Umbilical cord (tissue), 2 donors: ENCODE results near the gene CYP1B1. TPM values are rescaled to one million over a fixed set of nuclear protein-coding genes. Genes with fewer than 3 reads are reported as not detected.
A peak's percentile ranks its signal among the peaks of the same experiment; 100 is the strongest.
"Not testable (repeated sequence)": the region's sequence is repeated elsewhere in the genome, so short reads cannot be mapped to it uniquely, and the experiment has no call there.

ENCODE experiments used
- DNase-seq: peaks from one replicate; pipeline ENCODE4 v3.0.0-alpha.2; 2015; ENCODE audit warnings: low spot score
- total RNA-seq: library from RNA; depleted of rRNA; stranded (reverse); fragments of >200 nt; gene quantifications from one replicate; pipeline ENCODE4 v1.2.3, GENCODE V29; 2014; ENCODE audit warnings: low replicate concordance; ENCODE audit not compliant: insufficient read depth

Gene CYP1B1
- 24.8 TPM for total RNA-seq

GRCh38 chr2:38075507-38076151 is at the start of gene CYP1B1:
Gene CYP1B1, minus strand, starts transcription at chr2:38076151. Its CDS starts 763 bp downstream, at chr2:38075388.
- no peak for DNase-seq

GRCh38 chr2:38125007-38125406 is 49.1 kb upstream of the CYP1B1 start:
- no peak for DNase-seq

GRCh38 chr2:38123911-38124310 is 48.0 kb upstream of the CYP1B1 start:
- DNase-seq = no peak

- DNase-seq = peak; percentile 36
These were observed 46.4 kb upstream of the CYP1B1 start for GRCh38 chr2:38122344-38122743.

- no peak for DNase-seq
These were observed 45.5 kb upstream of the CYP1B1 start for GRCh38 chr2:38121481-38121880.

- no peak for DNase-seq
These were observed 44.9 kb upstream of the CYP1B1 start for GRCh38 chr2:38120829-38121228.

GRCh38 chr2:38120264-38120592 is 44.3 kb upstream of the CYP1B1 start:
- DNase-seq = no peak

- no peak for DNase-seq
These were observed 40.8 kb upstream of the CYP1B1 start for GRCh38 chr2:38116762-38117161.

GRCh38 chr2:38115216-38116032 is 39.5 kb upstream of the CYP1B1 start:
- DNase-seq = peak; percentile 84

- peak; percentile 87 for DNase-seq
These were observed 38.2 kb upstream of the CYP1B1 start for GRCh38 chr2:38113981-38114708.

- DNase-seq = no peak
These were observed 37.1 kb upstream of the CYP1B1 start for GRCh38 chr2:38113051-38113450.

GRCh38 chr2:38111350-38111749 is 35.4 kb upstream of the CYP1B1 start:
- not testable (repeated sequence) for DNase-seq

GRCh38 chr2:38109732-38110181 is 33.8 kb upstream of the CYP1B1 start:
- no peak for DNase-seq

- no peak for DNase-seq
These were observed 33.2 kb upstream of the CYP1B1 start for GRCh38 chr2:38108907-38109731.

- no peak for DNase-seq
These were observed 31.9 kb upstream of the CYP1B1 start for GRCh38 chr2:38107738-38108410.

- peak; percentile 84 for DNase-seq
These were observed 30.6 kb upstream of the CYP1B1 start for GRCh38 chr2:38106405-38107094.

GRCh38 chr2:38105922-38106321 is 30.0 kb upstream of the CYP1B1 start:
- no peak for DNase-seq

- DNase-seq = no peak
These were observed 28.6 kb upstream of the CYP1B1 start for GRCh38 chr2:38104598-38104997.

- DNase-seq = no peak
These were observed 24.4 kb upstream of the CYP1B1 start for GRCh38 chr2:38100328-38100727.
